B cell (primary cell): Measurements from ENCODE around the gene CCL3. TPM values are rescaled to one million over a fixed set of nuclear protein-coding genes. Genes with fewer than 3 reads are reported as not detected.
A peak's percentile ranks its signal among the peaks of the same experiment; 100 is the strongest.

Experiments used
- ATAC-seq: fragments of 200-7000 bp; cut with Tn5 transposase; one replicate; pipeline ENCODE4 v1.10.0; 2021; ENCODE audit warnings: low read depth, mild to moderate bottlenecking, moderate number of reproducible peaks, moderate library complexity
- CTCF ChIA-PET: fragments of 350-600 bp; sonication (Branson Sonifier 250); formaldehyde crosslinking; loops from one replicate; lab custom pipeline; 2021; ENCODE audit warnings: antibody characterized with exemption, inconsistent platforms; lab: Charles Lee
- POLR2A ChIA-PET: fragments of 350-600 bp; sonication (Branson Sonifier 250); formaldehyde crosslinking; loops from one replicate; lab custom pipeline; 2021; ENCODE audit warnings: antibody characterized with exemption; lab: Charles Lee
- DNase-seq: peaks from one replicate; pipeline ENCODE4 v3.0.0; 2013
- H2AFZ ChIP-seq: 2 replicates; pipeline ENCODE4 v1.6.1; 2012; ENCODE audit warnings: mild to moderate bottlenecking, low read depth, low read length; ENCODE audit not compliant: insufficient read depth, poor library complexity, severe bottlenecking
- H3K27ac ChIP-seq, 2 donors: 1 replicate in 1 of 2; 2 replicates in 1 of 2; pipeline ENCODE4 v1.5.1; 2012 to 2013; ENCODE audit warnings: low read length in 2 of 2, mild to moderate bottlenecking in 2 of 2, moderate library complexity in 1 of 2
- H3K27me3 ChIP-seq, 4 experiments: fragments of 200-600 bp in 1 of 4; sonication (generic) in 1 of 4; replicated peaks in 1 of 4; 1 replicate in 2 of 4; 2 replicates in 2 of 4; pipeline versions ENCODE4 v1.6.1 to v1.7.0; 2013 to 2016; ENCODE audit warnings: low read length in 3 of 4, mild to moderate bottlenecking in 2 of 4, mixed read lengths in 1 of 4, moderate library complexity in 1 of 4; ENCODE audit not compliant: insufficient read depth in 4 of 4, control insufficient read depth in 3 of 4; ENCODE audit errors: control extremely low read depth in 1 of 4
- H3K36me3 ChIP-seq, 2 experiments: replicated peaks in 1 of 2; 1 replicate in 1 of 2; 2 replicates in 1 of 2; pipeline versions ENCODE4 v1.6.1 to v1.7.1; 2013; ENCODE audit warnings: low read length in 1 of 2; ENCODE audit not compliant: insufficient read depth in 2 of 2, control insufficient read depth in 1 of 2; ENCODE audit errors: control extremely low read depth in 1 of 2, extremely low read depth in 1 of 2
- H3K4me1 ChIP-seq, 2 donors: fragments of 200-600 bp in 1 of 2; sonication (generic) in 1 of 2; 1 replicate in 1 of 2; 2 replicates in 1 of 2; pipeline versions ENCODE4 v1.5.1 to v1.6.1; 2013 to 2017; ENCODE audit warnings: low read length in 2 of 2; ENCODE audit not compliant: control insufficient read depth in 2 of 2, insufficient read depth in 2 of 2
- H3K4me2 ChIP-seq: replicated peaks from 2 replicates; pipeline ENCODE3; 2012; ENCODE audit warnings: mild to moderate bottlenecking, low read depth, low read length; ENCODE audit not compliant: poor library complexity, severe bottlenecking
- H3K4me3 ChIP-seq, 5 experiments: fragments of 200-600 bp in 1 of 5; sonication (generic) in 1 of 5; 1 replicate in 3 of 5; 2 replicates in 2 of 5; pipeline versions ENCODE4 v1.5.1 to v1.7.0; 2011 to 2016; ENCODE audit warnings: low read length in 4 of 5, mild to moderate bottlenecking in 4 of 5, low read depth in 2 of 5, control low read depth in 1 of 5, moderate library complexity in 1 of 5; ENCODE audit not compliant: insufficient read depth in 1 of 5; ENCODE audit errors: control extremely low read depth in 1 of 5, extremely low read depth in 1 of 5
- H3K79me2 ChIP-seq: fragments of 200-600 bp; sonication (generic); one replicate; pipeline ENCODE4 v1.6.0; 2016; ENCODE audit warnings: low read length; ENCODE audit not compliant: control insufficient read depth, insufficient read depth
- H3K9ac ChIP-seq: fragments of 200-600 bp; sonication (generic); 2 replicates; pipeline ENCODE4 v1.6.1; 2017; ENCODE audit warnings: mild to moderate bottlenecking, low read length, moderate library complexity
- H3K9me3 ChIP-seq, 3 donors: one replicate each; pipeline versions ENCODE4 v1.6.1 to v1.7.1; 2013; ENCODE audit warnings: low read length in 2 of 3; ENCODE audit not compliant: control insufficient read depth in 2 of 3, insufficient read depth in 1 of 3; ENCODE audit errors: control extremely low read depth in 1 of 3
- H4K20me1 ChIP-seq: 2 replicates; pipeline ENCODE4 v1.6.0; 2012; ENCODE audit warnings: mild to moderate bottlenecking, low read length; ENCODE audit not compliant: insufficient read depth, control insufficient read depth, poor library complexity, severe bottlenecking
- H3K27ac Mint-ChIP-seq: one replicate; pipeline ENCODE4 v1.8.0; 2021; ENCODE audit warnings: mixed read lengths
- H3K27me3 Mint-ChIP-seq: one replicate; pipeline ENCODE4 v1.8.0; 2021; ENCODE audit warnings: mixed read lengths
- H3K4me1 Mint-ChIP-seq: one replicate; pipeline ENCODE4 v1.8.0; 2021; ENCODE audit warnings: mixed read lengths
- H3K4me3 Mint-ChIP-seq: one replicate; pipeline ENCODE4 v1.8.0; 2021; ENCODE audit warnings: mixed read lengths
- H3K9me3 Mint-ChIP-seq: one replicate; pipeline ENCODE4 v1.8.0; 2022; ENCODE audit warnings: mixed read lengths; ENCODE audit not compliant: insufficient read depth
- CTCF ChIP-seq: fragments of 200-600 bp; IDR thresholded peaks from one replicate; pipeline ENCODE4 v1.8.0; 2022; ENCODE audit warnings: antibody characterized with exemption, mild to moderate bottlenecking
- EZH2 ChIP-seq: IDR thresholded peaks from 2 replicates; pipeline ENCODE4 v1.6.1; 2012; ENCODE audit warnings: borderline replicate concordance, low read depth, mild to moderate bottlenecking, moderate library complexity, low read length; ENCODE audit not compliant: insufficient read depth, poor library complexity, severe bottlenecking
- WGBS: methylation state at CpG from one replicate; pipeline ENCODE4 v1.1.5; 2013; ENCODE audit warnings: missing lambda C conversion rate; ENCODE audit not compliant: insufficient coverage; 5-methylcytosine and 5-hydroxymethylcytosine counted together
- intact Hi-C: fragments of 100-400 bp; cut with micrococcal nuclease; formaldehyde crosslinking; loops from one replicate; pipeline ENCODE4 v1.10.0; 2022
- polyA plus RNA-seq: library from polyadenylated mRNA; depleted of rRNA; stranded (reverse); fragments of >200 nt; gene quantifications from 2 replicates; pipeline ENCODE4 v1.2.3, GENCODE V29; 2012
- total RNA-seq, 2 donors: library from RNA; stranded (reverse); fragments of 120-200 nt in 1 of 2; gene quantifications; 1 replicate in 1 of 2; 2 replicates in 1 of 2; pipeline versions ENCODE4 v1.2.3 to v1.2.4, GENCODE V29; 2013 to 2022

The CCL3 gene
- total and polyA plus RNA-seq, 2 donors (not counting 1 experiment from before 2014, with no cell fraction given), result 5.7 to 31.3 TPM

- DNase-seq (no peak), ATAC-seq (no peak)
- no peaks in the 10 kb centered on the region for H3K27me3 Mint-ChIP-seq
- Histone ChIP-seq H3K27me3 (no peaks in the 10 kb centered on the region), H3K79me2 (no peaks in the 10 kb centered on the region), H4K20me1 (no peaks in the 10 kb centered on the region), H2AFZ (no peak overlapping the region), H3K9ac (no peak overlapping the region), H3K4me1 (peaks cover 95 to 97% of the 10 kb centered on the region in 2 donors), H3K4me3 (no peak overlapping the region), H3K9me3 (peaks cover 0 to 10% (median 7%) of the 10 kb centered on the region in 3 donors), H3K36me3 (no peaks in the 10 kb centered on the region), H3K4me2 (peak overlapping the region; percentile 53), H3K27ac (no peak overlapping the region)
- ChIA-PET CTCF (interaction anchor here (1.4 to 6.6 kb wide), 5 partner anchors 16 to 351 kb away, joined by 3 to 71 read pairs (median 6); no protein-coding TSS in a partner anchor), POLR2A (no interaction called here)
- H3K4me1 Mint-ChIP-seq, result peaks cover 90% of the 10 kb centered on the region
- peak overlapping the region; percentile 59 for H3K27ac Mint-ChIP-seq
- no peak for TF ChIP-seq EZH2
- no peak for TF ChIP-seq CTCF
- no peaks in the 10 kb centered on the region for H3K9me3 Mint-ChIP-seq
- no peak overlapping the region for H3K4me3 Mint-ChIP-seq
- intact Hi-C loops, result loop anchor here (5.0 kb wide), 1 partner anchor 154 kb away; no protein-coding TSS in a partner anchor
- no CpG with 5 or more reads among the region's 2 CpGs for WGBS
Measured at GRCh38 chr17:36131421-36131820, 41.5 kb upstream of the CCL3 start.

GRCh38 chr17:36130346-36130745 is 40.4 kb upstream of the CCL3 start:
- H3K79me2 ChIP-seq, result no peaks in the 10 kb centered on the region
- no peaks in the 10 kb centered on the region for H3K27me3 Mint-ChIP-seq
- H3K9me3 ChIP-seq, result peaks cover 0 to 21% (median 17%) of the 10 kb centered on the region in 3 donors
- ATAC-seq, result no peak
- CTCF ChIA-PET, result interaction anchor here (1.2 kb wide), 1 partner anchor 18 kb away, joined by 3 read pairs; no protein-coding TSS in a partner anchor
- peaks cover 2% of the 10 kb centered on the region for H3K9me3 Mint-ChIP-seq
- intact Hi-C loops, result loop anchor here (5.0 kb wide), 1 partner anchor 153 kb away; no protein-coding TSS in a partner anchor
- WGBS, result 65% methylated on average over 3 of the region's 5 CpGs
- H3K9ac ChIP-seq, result no peak overlapping the region
- no peak for TF ChIP-seq CTCF
- no peaks in the 10 kb centered on the region for H4K20me1 ChIP-seq
- H3K4me1 Mint-ChIP-seq, result peaks cover 87% of the 10 kb centered on the region
- POLR2A ChIA-PET, result no interaction called here
- no peak overlapping the region for H3K4me3 ChIP-seq
- peaks cover 92 to 97% of the 10 kb centered on the region in 2 donors for H3K4me1 ChIP-seq
- H3K27ac ChIP-seq, result no peak overlapping the region
- no peaks in the 10 kb centered on the region for H3K27me3 ChIP-seq
- H2AFZ ChIP-seq, result no peak overlapping the region
- no peak for DNase-seq
- H3K4me2 ChIP-seq, result no peak overlapping the region
- no peaks in the 10 kb centered on the region for H3K36me3 ChIP-seq
- H3K4me3 Mint-ChIP-seq, result peak overlapping the region; percentile 9
- peak overlapping the region; percentile 46 for H3K27ac Mint-ChIP-seq
